NT2/D1 (cell line): Measurements from ENCODE around the gene TEX2.

ENCODE experiments used
- DNase-seq: peaks from one replicate; pipeline ENCODE4 v3.0.0-alpha.2; 2011; ENCODE audit warnings: low read depth, low spot score
- H3K27me3 ChIP-seq: 2 replicates; pipeline ENCODE4 v1.6.0; 2011; ENCODE audit warnings: mild to moderate bottlenecking; ENCODE audit not compliant: insufficient read length, insufficient read depth
- H3K36me3 ChIP-seq: 2 replicates; pipeline ENCODE4 v1.6.1; 2011; ENCODE audit warnings: mild to moderate bottlenecking, low read length, mixed read lengths; ENCODE audit not compliant: insufficient read depth, insufficient read length
- H3K4me1 ChIP-seq: 2 replicates; pipeline ENCODE4 v1.5.1; 2011; ENCODE audit not compliant: insufficient read depth, insufficient read length
- H3K4me3 ChIP-seq: 2 replicates; pipeline ENCODE4 v1.5.1; 2011; ENCODE audit warnings: low read depth; ENCODE audit not compliant: insufficient read length
- H3K9ac ChIP-seq: 2 replicates; pipeline ENCODE4 v1.6.0; 2011; ENCODE audit warnings: low read depth; ENCODE audit not compliant: insufficient read length
- H3K9me3 ChIP-seq: 2 replicates; pipeline ENCODE4 v1.5.1; 2011; ENCODE audit warnings: mild to moderate bottlenecking, low read length; ENCODE audit not compliant: insufficient read depth
- SUZ12 ChIP-seq: IDR thresholded peaks from 2 replicates; pipeline ENCODE4 v1.6.1; 2011; ENCODE audit not compliant: insufficient read length, insufficient read depth; ENCODE audit errors: extremely low read depth
- YY1 ChIP-seq: IDR thresholded peaks from 2 replicates; pipeline ENCODE4 v1.6.1; 2011; ENCODE audit not compliant: insufficient read length, insufficient read depth
- ZNF274 ChIP-seq: IDR thresholded peaks from 2 replicates; pipeline ENCODE4 v1.6.1; 2011; ENCODE audit warnings: mild to moderate bottlenecking, low read depth, low read length

The TEX2 gene

GRCh38 chr17:64154313-64154695, 108.8 kb downstream of the TEX2 start:
- no peak for TF ChIP-seq YY1
- no peak for TF ChIP-seq SUZ12
- no peak for TF ChIP-seq ZNF274
- Histone ChIP-seq H3K36me3 (peaks cover 15% of the 10 kb centered on the region), H3K4me3 (no peak overlapping the region), H3K4me1 (peaks cover 19% of the 10 kb centered on the region), H3K27me3 (no peaks in the 10 kb centered on the region), H3K9ac (no peak overlapping the region), H3K9me3 (no peaks in the 10 kb centered on the region)
- DNase-seq, result no peak

GRCh38 chr17:64153565-64154312, 109.3 kb downstream of the TEX2 start:
- no peak for DNase-seq
- Histone ChIP-seq H3K4me3 (no peak overlapping the region), H3K27me3 (no peaks in the 10 kb centered on the region), H3K9ac (no peak overlapping the region), H3K9me3 (no peaks in the 10 kb centered on the region), H3K4me1 (peaks cover 16% of the 10 kb centered on the region), H3K36me3 (peaks cover 17% of the 10 kb centered on the region)
- TF ChIP-seq SUZ12, result no peak
- no peak for TF ChIP-seq YY1
- no peak for TF ChIP-seq ZNF274

- no peak for TF ChIP-seq SUZ12
- no peak for TF ChIP-seq YY1
- no peak for TF ChIP-seq ZNF274
- Histone ChIP-seq H3K27me3 (no peaks in the 10 kb centered on the region), H3K9ac (no peak overlapping the region), H3K36me3 (peaks cover 23% of the 10 kb centered on the region), H3K4me1 (peaks cover 7% of the 10 kb centered on the region), H3K9me3 (no peaks in the 10 kb centered on the region), H3K4me3 (no peak overlapping the region)
- DNase-seq, result no peak
These were observed 110.5 kb downstream of the TEX2 start for GRCh38 chr17:64152428-64153125.

- H3K4me1 ChIP-seq, result peaks cover 6% of the 10 kb centered on the region
These were observed 112.1 kb downstream of the TEX2 start for GRCh38 chr17:64151016-64151368.

GRCh38 chr17:64150237-64151015, 112.6 kb downstream of the TEX2 start:
- no peaks in the 10 kb centered on the region for H3K9me3 ChIP-seq
- H3K9ac ChIP-seq, result no peak overlapping the region
- H3K4me3 ChIP-seq, result no peak overlapping the region
- peaks cover 40% of the 10 kb centered on the region for H3K36me3 ChIP-seq
- no peak for DNase-seq
- TF ChIP-seq ZNF274 (no peak), YY1 (no peak), SUZ12 (no peak)
- no peaks in the 10 kb centered on the region for H3K27me3 ChIP-seq
- peaks cover 4% of the 10 kb centered on the region for H3K4me1 ChIP-seq

More at GRCh38 chr17:64151016-64151368, 112.1 kb downstream of the TEX2 start:
- Histone ChIP-seq H3K4me3 (no peak overlapping the region), H3K9ac (no peak overlapping the region), H3K9me3 (no peaks in the 10 kb centered on the region), H3K27me3 (no peaks in the 10 kb centered on the region), H3K36me3 (peaks cover 38% of the 10 kb centered on the region)
- TF ChIP-seq ZNF274 (no peak), YY1 (no peak), SUZ12 (no peak)
- no peak for DNase-seq

- DNase-seq, result no peak
- peaks cover 40% of the 10 kb centered on the region for H3K36me3 ChIP-seq
- no peaks in the 10 kb centered on the region for H3K27me3 ChIP-seq
- no peaks in the 10 kb centered on the region for H3K4me1 ChIP-seq
- TF ChIP-seq YY1, result no peak
- no peak for TF ChIP-seq SUZ12
- TF ChIP-seq ZNF274, result no peak
- H3K9ac ChIP-seq, result no peak overlapping the region
- H3K4me3 ChIP-seq, result no peak overlapping the region
- H3K9me3 ChIP-seq, result no peaks in the 10 kb centered on the region
These were observed 113.9 kb downstream of the TEX2 start for GRCh38 chr17:64149196-64149595.

GRCh38 chr17:64148699-64149098, 114.4 kb downstream of the TEX2 start:
- peaks cover 39% of the 10 kb centered on the region for H3K36me3 ChIP-seq
- no peak overlapping the region for H3K9ac ChIP-seq
- H3K27me3 ChIP-seq, result no peaks in the 10 kb centered on the region
- H3K9me3 ChIP-seq, result no peaks in the 10 kb centered on the region
- H3K4me3 ChIP-seq, result no peak overlapping the region
- TF ChIP-seq SUZ12 (no peak), YY1 (no peak), ZNF274 (no peak)
- DNase-seq, result peak; percentile 8
- H3K4me1 ChIP-seq, result no peaks in the 10 kb centered on the region
